Thyroid gland (tissue), 4 donors: ENCODE data around the gene RPUSD2. TPM values are rescaled to one million over a fixed set of nuclear protein-coding genes. Genes with fewer than 3 reads are reported as not detected.

Source experiments
- DNase-seq, 2 donors: peaks; one replicate each; pipeline ENCODE4 v3.0.0-alpha.2; 2019
- H3K27ac ChIP-seq, 3 donors: fragments of 200-600 bp; sonication (generic); 1 replicate in 2 of 3; 2 replicates in 1 of 3; pipeline ENCODE4 v1.5.1; 2016 to 2019; ENCODE audit warnings: mild to moderate bottlenecking in 1 of 3, moderate library complexity in 1 of 3
- H3K27me3 ChIP-seq: fragments of 200-600 bp; sonication (generic); one replicate; pipeline ENCODE4 v1.5.1; 2019
- H3K36me3 ChIP-seq, 2 donors: fragments of 200-600 bp; sonication (generic); one replicate each; pipeline ENCODE4 v1.5.1; 2016 to 2019
- H3K4me1 ChIP-seq, 2 donors: fragments of 200-600 bp; sonication (generic); one replicate each; pipeline ENCODE4 v1.5.1; 2017 to 2019
- H3K4me3 ChIP-seq, 3 donors: fragments of 200-600 bp; sonication (generic); replicated peaks in 1 of 3; 1 replicate in 2 of 3; 2 replicates in 1 of 3; pipeline ENCODE4 v1.5.1; 2016; ENCODE audit warnings: mild to moderate bottlenecking in 1 of 3
- H3K9me3 ChIP-seq: fragments of 200-600 bp; sonication (generic); one replicate; pipeline ENCODE4 v1.5.1; 2017
- POLR2A ChIP-seq, 2 donors: fragments of 450-650 bp; IDR thresholded peaks; one replicate each; pipeline ENCODE4 v1.6.1; 2017; ENCODE audit warnings: antibody characterized with exemption in 2 of 2, mild to moderate bottlenecking in 2 of 2, moderate library complexity in 1 of 2
- WGBS, 2 donors: methylation state at CpG; one replicate each; pipeline ENCODE4 v1.1.5; 2017; 5-methylcytosine and 5-hydroxymethylcytosine counted together
- intact Hi-C: fragments of 100-400 bp; cut with DNase I; formaldehyde crosslinking; loops from one replicate; pipeline ENCODE4 v1.15.1; 2023
- total RNA-seq, 4 donors: library from RNA; depleted of rRNA; stranded (reverse); fragments of >200 nt; gene quantifications; one replicate each; pipeline ENCODE4 v1.2.3, GENCODE V29; 2016
- TF ChIP-seq, protein P1 (sequence below), 6 experiments: fragments of 200-600 bp in 3 of 6; fragments of 450-650 bp in 3 of 6; sonication (generic) in 3 of 6; IDR thresholded peaks; one replicate each; pipeline ENCODE4 v1.5.1; 2016 to 2019; ENCODE audit warnings: antibody characterized with exemption in 6 of 6, mild to moderate bottlenecking in 2 of 6, inconsistent platforms in 1 of 6, moderate library complexity in 1 of 6

The RPUSD2 gene
- total RNA-seq, 4 donors from 2014 or later, result 5.8 to 10.1 (median 7.1) TPM

- intact Hi-C loops, result no loop called here
- 69 to 75% methylated on average over 5 of the region's 5 CpGs for WGBS, 2 donors
- no peak for TF ChIP-seq POLR2A (IDR thresholded peaks at IDR 0.05)
- TF ChIP-seq, protein P1, sequence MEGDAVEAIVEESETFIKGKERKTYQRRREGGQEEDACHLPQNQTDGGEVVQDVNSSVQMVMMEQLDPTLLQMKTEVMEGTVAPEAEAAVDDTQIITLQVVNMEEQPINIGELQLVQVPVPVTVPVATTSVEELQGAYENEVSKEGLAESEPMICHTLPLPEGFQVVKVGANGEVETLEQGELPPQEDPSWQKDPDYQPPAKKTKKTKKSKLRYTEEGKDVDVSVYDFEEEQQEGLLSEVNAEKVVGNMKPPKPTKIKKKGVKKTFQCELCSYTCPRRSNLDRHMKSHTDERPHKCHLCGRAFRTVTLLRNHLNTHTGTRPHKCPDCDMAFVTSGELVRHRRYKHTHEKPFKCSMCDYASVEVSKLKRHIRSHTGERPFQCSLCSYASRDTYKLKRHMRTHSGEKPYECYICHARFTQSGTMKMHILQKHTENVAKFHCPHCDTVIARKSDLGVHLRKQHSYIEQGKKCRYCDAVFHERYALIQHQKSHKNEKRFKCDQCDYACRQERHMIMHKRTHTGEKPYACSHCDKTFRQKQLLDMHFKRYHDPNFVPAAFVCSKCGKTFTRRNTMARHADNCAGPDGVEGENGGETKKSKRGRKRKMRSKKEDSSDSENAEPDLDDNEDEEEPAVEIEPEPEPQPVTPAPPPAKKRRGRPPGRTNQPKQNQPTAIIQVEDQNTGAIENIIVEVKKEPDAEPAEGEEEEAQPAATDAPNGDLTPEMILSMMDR (IDR thresholded peaks at IDR 0.05), result no peak
These were observed 34.7 kb upstream of the RPUSD2 start for GRCh38 chr15:40534371-40534770.

GRCh38 chr15:40536501-40536900, 32.6 kb upstream of the RPUSD2 start:
- WGBS, 2 donors, result 63 to 64% methylated on average over 4 of the region's 5 CpGs
- H3K27me3 ChIP-seq, result no peaks in the 10 kb centered on the region
- no peak overlapping the region for H3K27ac ChIP-seq
- intact Hi-C loops, result no loop called here
- TF ChIP-seq, protein P1 (IDR thresholded peaks at IDR 0.05), result no peak
- no peak for TF ChIP-seq POLR2A (IDR thresholded peaks at IDR 0.05)
- H3K4me3 ChIP-seq, result no peak overlapping the region
- no peaks in the 10 kb centered on the region for H3K9me3 ChIP-seq
- H3K4me1 ChIP-seq, result no peaks in the 10 kb centered on the region
- peaks cover 0 to 7% of the 10 kb centered on the region in 2 donors for H3K36me3 ChIP-seq
- no peak for DNase-seq

More at GRCh38 chr15:40534371-40534770, 34.7 kb upstream of the RPUSD2 start:
- Histone ChIP-seq H3K27me3 (no peaks in the 10 kb centered on the region), H3K27ac (no peak overlapping the region), H3K9me3 (no peaks in the 10 kb centered on the region), H3K4me3 (no peak overlapping the region), H3K4me1 (no peaks in the 10 kb centered on the region), H3K36me3 (peaks cover 0 to 7% of the 10 kb centered on the region in 2 donors)
- DNase-seq, result no peak

GRCh38 chr15:40538976-40539375, 30.1 kb upstream of the RPUSD2 start:
- no peaks in the 10 kb centered on the region for H3K4me1 ChIP-seq
- 94% methylated on average over 6 of the region's 6 CpGs for WGBS, 2 donors
- no peak overlapping the region for H3K27ac ChIP-seq
- TF ChIP-seq, protein P1 (IDR thresholded peaks at IDR 0.05), result no peak
- TF ChIP-seq POLR2A (IDR thresholded peaks at IDR 0.05), result no peak
- no peak for DNase-seq
- peaks cover 0 to 7% of the 10 kb centered on the region in 2 donors for H3K36me3 ChIP-seq
- intact Hi-C loops, result no loop called here
- H3K9me3 ChIP-seq, result no peaks in the 10 kb centered on the region
- H3K27me3 ChIP-seq, result no peaks in the 10 kb centered on the region
- no peak overlapping the region for H3K4me3 ChIP-seq

DNA sequence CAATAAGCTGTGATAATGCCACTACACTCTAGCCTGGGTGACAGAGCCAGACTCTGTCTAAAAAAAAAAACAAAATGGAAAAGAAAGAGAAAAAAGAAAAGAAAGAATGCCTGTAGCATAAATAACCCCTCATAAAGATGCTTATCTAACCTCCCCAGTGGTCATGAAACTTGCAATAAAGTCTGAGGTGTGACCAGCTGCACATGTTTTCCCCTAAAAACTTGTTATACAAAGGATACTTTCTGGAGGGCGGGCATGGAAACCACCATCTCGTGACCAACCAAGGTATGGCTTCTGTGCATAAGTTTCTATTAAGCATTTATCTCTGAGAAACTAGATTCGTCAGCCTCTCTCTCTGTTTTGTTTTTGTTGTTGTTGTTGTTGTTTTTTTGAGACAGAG, 26.0 kb upstream of the RPUSD2 start:
- no peak overlapping the region for H3K4me3 ChIP-seq
- intact Hi-C loops, result no loop called here
- DNase-seq, result no peak
- WGBS, 2 donors, result 95 to 96% methylated on average over 3 of the region's 3 CpGs
- TF ChIP-seq POLR2A (IDR thresholded peaks at IDR 0.05), result no peak
- TF ChIP-seq, protein P1 (IDR thresholded peaks at IDR 0.05), result no peak
- H3K27me3 ChIP-seq, result no peaks in the 10 kb centered on the region
- no peaks in the 10 kb centered on the region for H3K9me3 ChIP-seq
- H3K36me3 ChIP-seq, result peaks cover 0 to 7% of the 10 kb centered on the region in 2 donors
- H3K27ac ChIP-seq, result no peak overlapping the region
- H3K4me1 ChIP-seq, result no peaks in the 10 kb centered on the region

GRCh38 chr15:40543631-40544294, 25.3 kb upstream of the RPUSD2 start:
- Histone ChIP-seq H3K9me3 (no peaks in the 10 kb centered on the region), H3K4me3 (no peak overlapping the region), H3K36me3 (peaks cover 0 to 5% of the 10 kb centered on the region in 2 donors), H3K4me1 (no peaks in the 10 kb centered on the region), H3K27me3 (no peaks in the 10 kb centered on the region), H3K27ac (no peak overlapping the region)
- DNase-seq, result no peak
- intact Hi-C loops, result no loop called here
- WGBS, 2 donors, result 79 to 90% methylated on average over 5 of the region's 5 CpGs
- TF ChIP-seq, protein P1 (IDR thresholded peaks at IDR 0.05), result no peak
- no peak for TF ChIP-seq POLR2A (IDR thresholded peaks at IDR 0.05)
